ENCODE results near the gene PPP1R16B. TPM values are rescaled to one million over a fixed set of nuclear protein-coding genes. Genes with fewer than 3 reads are reported as not detected.
A peak's percentile ranks its signal among the peaks of the same experiment; 100 is the strongest.

PPP1R16B gene
- polyA plus RNA-seq, 2 of the 4 experiments (the other 2 are of a cell fraction), result 0.17 to 0.31 TPM

GRCh38 chr20:38968090-38968489 lies 162.6 kb downstream of the PPP1R16B start:
- no peak overlapping the region for H3K4me2 ChIP-seq
- no peak for ATAC-seq
- H3K27ac ChIP-seq, result no peak overlapping the region
- no peaks in the 10 kb centered on the region for H3K9me3 ChIP-seq
- H3K4me3 ChIP-seq, result no peak overlapping the region
- CTCF ChIA-PET, result no interaction called here
- H3K4me1 ChIP-seq, result peaks cover 10% of the 10 kb centered on the region; the same call in 2 of the 3 replicates
- POLR2A ChIA-PET, result no interaction called here
- DNase-seq (ENCODE audit: low read depth in 1 of 2, low spot score in 1 of 2), result no peak
- TF ChIP-seq CEBPB (IDR thresholded peaks at IDR 0.05), result no peak
- no peak for TF ChIP-seq POLR2AphosphoS2 (conservative IDR thresholded peaks at IDR 0.05; ENCODE audit: low read length)
- no peak for TF ChIP-seq RFX5 (IDR thresholded peaks at IDR 0.05)
- TF ChIP-seq HOXA7 (CRISPR knock-in tag; IDR thresholded peaks at IDR 0.05), result no peak
- no peak for TF ChIP-seq HOXB13 (CRISPR knock-in tag; IDR thresholded peaks at IDR 0.05; ENCODE audit: low read depth)
- no peak for TF ChIP-seq RNF2 (IDR thresholded peaks at IDR 0.05; ENCODE audit: borderline replicate concordance, low read depth)
- no peak for TF ChIP-seq NFE2L2 (conservative IDR thresholded peaks at IDR 0.05; ENCODE audit: low read length)
- no peak for TF ChIP-seq HES2 (IDR thresholded peaks at IDR 0.05)
- no peak for TF ChIP-seq E2F6 (IDR thresholded peaks at IDR 0.05; ENCODE audit: borderline replicate concordance, low read depth)
- TF ChIP-seq CBX8 (IDR thresholded peaks at IDR 0.05), result no peak
- TF ChIP-seq KDM5A (IDR thresholded peaks at IDR 0.05), result no peak
- 97% methylated on average over 6 of the region's 6 CpGs for WGBS (ENCODE audit: missing lambda C conversion rate)
- FAIRE-seq, result no peak

GRCh38 chr20:38969708-38970107 lies 164.2 kb downstream of the PPP1R16B start:
- DNase-seq (ENCODE audit: low read depth in 1 of 2, low spot score in 1 of 2), result no peak

GRCh38 chr20:38970302-38970701 lies 164.8 kb downstream of the PPP1R16B start:
- CTCF ChIA-PET, result interaction anchor here (2.3 kb wide), 1 partner anchor 14 kb away, joined by 8 read pairs; no protein-coding TSS in a partner anchor
- no peak overlapping the region for H3K4me3 ChIP-seq
- DNase-seq (ENCODE audit: low read depth in 1 of 2, low spot score in 1 of 2), result peak in 1 of 2 experiments; percentile 13
- TF ChIP-seq ZNF302 (CRISPR knock-in tag; IDR thresholded peaks at IDR 0.05) (no peak), RNF2 (IDR thresholded peaks at IDR 0.05; ENCODE audit: borderline replicate concordance, low read depth) (no peak), EHF (CRISPR knock-in tag; IDR thresholded peaks at IDR 0.05) (no peak), NR3C1 (IDR thresholded peaks at IDR 0.05) (no peak), KDM5A (IDR thresholded peaks at IDR 0.05) (no peak), CBX8 (IDR thresholded peaks at IDR 0.05) (no peak), POLR2AphosphoS2 (conservative IDR thresholded peaks at IDR 0.05; ENCODE audit: low read length) (no peak), ATOH8 (CRISPR knock-in tag; IDR thresholded peaks at IDR 0.05; ENCODE audit: low read depth) (no peak), BHLHE40 (IDR thresholded peaks at IDR 0.05; ENCODE audit: low read depth, low read length) (no peak), USF2 (IDR thresholded peaks at IDR 0.05) (no peak), HEYL (CRISPR knock-in tag; IDR thresholded peaks at IDR 0.05) (no peak), HDAC2 (IDR thresholded peaks at IDR 0.05) (no peak), MAFK (IDR thresholded peaks at IDR 0.05; ENCODE audit: partially characterized antibody) (no peak), TFCP2L1 (CRISPR knock-in tag; IDR thresholded peaks at IDR 0.05) (no peak), PHF8 (IDR thresholded peaks at IDR 0.05; ENCODE audit: borderline replicate concordance, low read depth) (no peak)
- no peak overlapping the region for H3K27ac ChIP-seq
- no peak for FAIRE-seq
- 88% methylated on average over 1 of the region's 1 CpG for WGBS (ENCODE audit: missing lambda C conversion rate)
- POLR2A ChIA-PET, result no interaction called here
- ATAC-seq, result peak; percentile 34 to 49; a peak in 3 of 6 replicates
- H3K4me2 ChIP-seq, result no peak overlapping the region
- no peaks in the 10 kb centered on the region for H3K9me3 ChIP-seq
- H3K4me1 ChIP-seq, result peaks cover 3% of the 10 kb centered on the region; the same call in 1 of the 3 replicates

More at GRCh38 chr20:38969708-38970107, 164.2 kb downstream of the PPP1R16B start:
- WGBS (ENCODE audit: missing lambda C conversion rate), result 81% methylated on average over 4 of the region's 4 CpGs
- CTCF ChIA-PET, result interaction anchor here (2.3 kb wide), 1 partner anchor 15 kb away, joined by 8 read pairs; no protein-coding TSS in a partner anchor
- Histone ChIP-seq H3K4me2 (no peak overlapping the region), H3K4me1 (peaks cover 3% of the 10 kb centered on the region; the same call in 1 of the 3 replicates), H3K4me3 (no peak overlapping the region), H3K9me3 (no peaks in the 10 kb centered on the region), H3K27ac (no peak overlapping the region)
- FAIRE-seq (no peak), ATAC-seq (no peak)
- POLR2A ChIA-PET, result no interaction called here
- TF ChIP-seq MAFK (IDR thresholded peaks at IDR 0.05; ENCODE audit: partially characterized antibody) (no peak), HOXB5 (CRISPR knock-in tag; IDR thresholded peaks at IDR 0.05) (no peak)

Small RNA genes lying within 50 kb of the gene (small RNA-seq; reads per million reads assigned to genes)
- gene AL023803.1, result 0 to 6.0 (median 1.2) reads per million in 6 experiments

Other genes with a start within 250 kb of the PPP1R16B start
- not detected in 2 replicates for gene ADIG, start 224.5 kb upstream of the PPP1R16B start, polyA plus RNA-seq (2011; rRNA removed)
- not detected in 3 replicates for gene ADIG, start 224.5 kb upstream of the PPP1R16B start, polyA plus RNA-seq (2017; fragmentation: RNase III; extraction: RNeasy Plus Mini Kit Qiagen cat#74134 plus additional on column Dnase treatment)
- gene ARHGAP40, start 203.9 kb upstream of the PPP1R16B start, polyA plus RNA-seq (2011; rRNA removed), result not detected in 2 replicates
- not detected in 3 replicates for gene ARHGAP40, start 203.9 kb upstream of the PPP1R16B start, polyA plus RNA-seq (2017; fragmentation: RNase III; extraction: RNeasy Plus Mini Kit Qiagen cat#74134 plus additional on column Dnase treatment)
- not detected in 2 replicates for gene SLC32A1, start 81.2 kb upstream of the PPP1R16B start, polyA plus RNA-seq (2011; rRNA removed)
- not detected in 3 replicates for gene SLC32A1, start 81.2 kb upstream of the PPP1R16B start, polyA plus RNA-seq (2017; fragmentation: RNase III; extraction: RNeasy Plus Mini Kit Qiagen cat#74134 plus additional on column Dnase treatment)
- gene ACTR5, start 57.2 kb upstream of the PPP1R16B start, polyA plus RNA-seq (2011; rRNA removed), result 11.9 and 13.4 TPM in 2 replicates
- 7.7 to 9.3 TPM (median 8.8 TPM) in 3 replicates for gene ACTR5, start 57.2 kb upstream of the PPP1R16B start, polyA plus RNA-seq (2017; fragmentation: RNase III; extraction: RNeasy Plus Mini Kit Qiagen cat#74134 plus additional on column Dnase treatment)
- gene FAM83D, start 120.7 kb downstream of the PPP1R16B start, polyA plus RNA-seq (2011; rRNA removed), result 53.5 and 57.1 TPM in 2 replicates
- gene FAM83D, start 120.7 kb downstream of the PPP1R16B start, polyA plus RNA-seq (2017; fragmentation: RNase III; extraction: RNeasy Plus Mini Kit Qiagen cat#74134 plus additional on column Dnase treatment), result 53.4 to 59.5 TPM (median 58.3 TPM) in 3 replicates
- gene DHX35, start 156.6 kb downstream of the PPP1R16B start, polyA plus RNA-seq (2011; rRNA removed), result 13.8 and 14.4 TPM in 2 replicates
- 7.7 to 8.1 TPM (median 7.8 TPM) in 3 replicates for gene DHX35, start 156.6 kb downstream of the PPP1R16B start, polyA plus RNA-seq (2017; fragmentation: RNase III; extraction: RNeasy Plus Mini Kit Qiagen cat#74134 plus additional on column Dnase treatment)

Data from A549 (cell line).